Tibial nerve (tissue), 3 donors: ENCODE results near the gene DOCK2.

Experiments
- POLR2A ChIP-seq, 2 donors: fragments of 450-650 bp; IDR thresholded peaks; one replicate each; pipeline ENCODE4 v1.6.1; 2017; ENCODE audit warnings: antibody characterized with exemption in 2 of 2, mild to moderate bottlenecking in 2 of 2, moderate library complexity in 2 of 2
- TF ChIP-seq, protein P1 (sequence below), 5 experiments: fragments of 200-600 bp in 3 of 5; fragments of 450-650 bp in 2 of 5; sonication (generic) in 3 of 5; IDR thresholded peaks; one replicate each; pipeline ENCODE4 v1.5.1; 2016 to 2019; ENCODE audit warnings: antibody characterized with exemption in 5 of 5, mild to moderate bottlenecking in 3 of 5, moderate library complexity in 2 of 5

DNA sequence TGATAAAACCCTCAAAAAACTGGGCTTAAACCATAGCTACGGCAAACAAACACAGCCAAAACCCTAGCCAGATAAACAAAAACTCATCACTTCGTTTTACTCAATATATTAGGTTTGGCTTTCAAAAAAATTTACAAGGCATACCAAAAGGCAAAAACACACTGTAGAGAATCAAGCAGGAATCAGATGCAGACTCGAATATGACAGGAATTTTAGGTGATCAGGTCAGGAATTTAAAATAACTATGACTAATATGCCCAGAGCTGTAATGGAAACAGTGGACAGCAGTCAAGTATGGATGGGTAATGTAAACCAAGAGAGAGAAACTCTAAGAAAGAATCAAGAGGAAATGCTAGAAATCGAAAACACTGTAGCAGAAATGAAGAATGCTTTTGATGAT lies 26.5 kb upstream of the DOCK2 start:
- TF ChIP-seq POLR2A (IDR thresholded peaks at IDR 0.05): no peak
- TF ChIP-seq, protein P1, sequence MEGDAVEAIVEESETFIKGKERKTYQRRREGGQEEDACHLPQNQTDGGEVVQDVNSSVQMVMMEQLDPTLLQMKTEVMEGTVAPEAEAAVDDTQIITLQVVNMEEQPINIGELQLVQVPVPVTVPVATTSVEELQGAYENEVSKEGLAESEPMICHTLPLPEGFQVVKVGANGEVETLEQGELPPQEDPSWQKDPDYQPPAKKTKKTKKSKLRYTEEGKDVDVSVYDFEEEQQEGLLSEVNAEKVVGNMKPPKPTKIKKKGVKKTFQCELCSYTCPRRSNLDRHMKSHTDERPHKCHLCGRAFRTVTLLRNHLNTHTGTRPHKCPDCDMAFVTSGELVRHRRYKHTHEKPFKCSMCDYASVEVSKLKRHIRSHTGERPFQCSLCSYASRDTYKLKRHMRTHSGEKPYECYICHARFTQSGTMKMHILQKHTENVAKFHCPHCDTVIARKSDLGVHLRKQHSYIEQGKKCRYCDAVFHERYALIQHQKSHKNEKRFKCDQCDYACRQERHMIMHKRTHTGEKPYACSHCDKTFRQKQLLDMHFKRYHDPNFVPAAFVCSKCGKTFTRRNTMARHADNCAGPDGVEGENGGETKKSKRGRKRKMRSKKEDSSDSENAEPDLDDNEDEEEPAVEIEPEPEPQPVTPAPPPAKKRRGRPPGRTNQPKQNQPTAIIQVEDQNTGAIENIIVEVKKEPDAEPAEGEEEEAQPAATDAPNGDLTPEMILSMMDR (IDR thresholded peaks at IDR 0.05): no peak
